Esophagus squamous epithelium (tissue), 4 donors: Measurements from ENCODE around the gene COCH.

Experiments used
- POLR2A ChIP-seq, 4 donors: fragments of 450-650 bp; IDR thresholded peaks; one replicate each; pipeline ENCODE4 v1.6.1; 2017; ENCODE audit warnings: antibody characterized with exemption in 4 of 4, mild to moderate bottlenecking in 4 of 4, moderate library complexity in 3 of 4
- TF ChIP-seq, protein P1 (sequence below), 6 experiments: fragments of 450-650 bp in 4 of 6; fragments of 200-600 bp in 2 of 6; sonication (generic) in 2 of 6; IDR thresholded peaks; one replicate each; pipeline ENCODE4 v1.5.1; 2016 to 2019; ENCODE audit warnings: antibody characterized with exemption in 6 of 6, mild to moderate bottlenecking in 4 of 6, moderate library complexity in 4 of 6

DNA sequence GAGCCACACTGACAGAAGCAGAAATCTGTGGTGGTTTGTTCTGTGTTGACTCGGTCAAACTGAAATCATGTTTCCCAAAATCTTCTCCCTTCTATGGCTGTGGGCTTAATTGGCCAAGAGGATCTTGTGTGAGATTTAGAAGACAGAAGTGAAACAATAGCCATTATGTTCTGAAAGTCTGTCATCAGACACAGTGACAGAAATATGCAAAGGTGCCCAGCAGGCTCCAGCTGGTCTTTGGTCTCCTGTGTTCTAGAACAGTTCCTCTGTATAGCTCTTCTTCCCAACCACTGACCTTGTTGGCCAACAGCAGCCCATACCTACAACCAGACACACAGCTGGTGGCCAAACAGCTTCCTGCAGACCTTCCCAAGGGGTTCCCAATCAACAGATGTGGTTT is 25.0 kb upstream of the COCH start:
- TF ChIP-seq, protein P1, sequence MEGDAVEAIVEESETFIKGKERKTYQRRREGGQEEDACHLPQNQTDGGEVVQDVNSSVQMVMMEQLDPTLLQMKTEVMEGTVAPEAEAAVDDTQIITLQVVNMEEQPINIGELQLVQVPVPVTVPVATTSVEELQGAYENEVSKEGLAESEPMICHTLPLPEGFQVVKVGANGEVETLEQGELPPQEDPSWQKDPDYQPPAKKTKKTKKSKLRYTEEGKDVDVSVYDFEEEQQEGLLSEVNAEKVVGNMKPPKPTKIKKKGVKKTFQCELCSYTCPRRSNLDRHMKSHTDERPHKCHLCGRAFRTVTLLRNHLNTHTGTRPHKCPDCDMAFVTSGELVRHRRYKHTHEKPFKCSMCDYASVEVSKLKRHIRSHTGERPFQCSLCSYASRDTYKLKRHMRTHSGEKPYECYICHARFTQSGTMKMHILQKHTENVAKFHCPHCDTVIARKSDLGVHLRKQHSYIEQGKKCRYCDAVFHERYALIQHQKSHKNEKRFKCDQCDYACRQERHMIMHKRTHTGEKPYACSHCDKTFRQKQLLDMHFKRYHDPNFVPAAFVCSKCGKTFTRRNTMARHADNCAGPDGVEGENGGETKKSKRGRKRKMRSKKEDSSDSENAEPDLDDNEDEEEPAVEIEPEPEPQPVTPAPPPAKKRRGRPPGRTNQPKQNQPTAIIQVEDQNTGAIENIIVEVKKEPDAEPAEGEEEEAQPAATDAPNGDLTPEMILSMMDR (IDR thresholded peaks at IDR 0.05), result no peak
- TF ChIP-seq POLR2A (IDR thresholded peaks at IDR 0.05), result no peak
